ENCODE measurements around the gene CCDC171. TPM values are rescaled to one million over a fixed set of nuclear protein-coding genes. Genes with fewer than 3 reads are reported as not detected.
"Not testable (repeated sequence)": the region's sequence is repeated elsewhere in the genome, so short reads cannot be mapped to it uniquely, and the experiment has no call there.

Gene CCDC171
- total RNA-seq, 2 donors from 2014 or later, result 4.9 to 6.0 TPM

DNA sequence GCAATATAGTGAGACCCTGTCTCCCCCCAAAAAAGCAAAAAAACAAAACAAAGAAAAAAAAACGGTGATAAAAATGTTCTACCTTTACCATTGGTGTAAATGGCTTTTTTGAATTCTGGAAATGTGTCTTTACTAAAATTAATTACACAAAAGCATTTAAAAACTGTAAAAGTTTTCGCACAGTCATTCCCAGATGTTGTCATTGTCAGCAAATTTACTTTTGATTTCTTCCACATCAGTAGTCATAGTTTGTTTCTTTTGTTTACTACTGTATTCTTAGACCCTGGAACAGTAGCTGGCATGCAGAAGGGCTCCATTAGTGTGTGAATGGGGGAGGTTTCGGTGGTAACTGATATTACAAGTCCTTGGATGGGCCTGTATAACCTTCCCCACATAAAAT is 39.5 kb downstream of the CCDC171 start:
- Mint-ChIP-seq H3K4me1 (ENCODE audit: low read depth) (no peaks in the 10 kb centered on the region), H3K36me3 (ENCODE audit: insufficient read depth in 2 of 2) (peaks cover 1 to 2% of the 10 kb centered on the region in 2 donors), H3K27ac (no peak overlapping the region), H3K4me3 (no peak overlapping the region), H3K27me3 (ENCODE audit: low read depth) (no peaks in the 10 kb centered on the region), H3K9me3 (peaks cover 0 to 2% of the 10 kb centered on the region in 2 donors)
- DNase-seq, result no peak
- no peak for ATAC-seq (replicated peaks in 1 of 2)

DNA sequence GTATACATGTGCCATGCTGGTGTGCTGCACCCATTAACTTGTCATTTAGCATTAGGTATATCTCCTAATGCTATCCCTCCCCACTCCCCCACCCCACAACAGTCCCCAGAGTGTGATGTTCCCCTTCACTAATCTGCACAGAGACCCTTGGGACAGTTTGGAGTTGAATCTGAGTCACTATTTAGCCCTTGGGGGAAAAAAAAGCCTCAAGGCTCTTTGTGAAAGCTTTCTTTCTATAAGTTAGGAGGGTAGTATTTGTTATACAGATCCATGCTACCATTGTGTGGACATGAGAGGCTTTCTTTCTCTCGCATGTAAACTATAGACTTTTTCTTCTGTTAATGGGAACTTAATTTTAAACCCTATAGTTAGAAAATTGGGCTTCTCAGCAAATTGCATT is 40.1 kb downstream of the CCDC171 start:
- not testable (repeated sequence) for H3K4me3 Mint-ChIP-seq; H3K9me3 Mint-ChIP-seq; H3K36me3 Mint-ChIP-seq (ENCODE audit: insufficient read depth in 2 of 2); H3K4me1 Mint-ChIP-seq (ENCODE audit: low read depth); H3K27ac Mint-ChIP-seq; H3K27me3 Mint-ChIP-seq (ENCODE audit: low read depth); ATAC-seq (replicated peaks in 1 of 2); DNase-seq

- not testable (repeated sequence) for DNase-seq; H3K27me3 Mint-ChIP-seq (ENCODE audit: low read depth); ATAC-seq (replicated peaks in 1 of 2); H3K27ac Mint-ChIP-seq; H3K4me3 Mint-ChIP-seq; H3K4me1 Mint-ChIP-seq (ENCODE audit: low read depth)
- Mint-ChIP-seq H3K36me3 (ENCODE audit: insufficient read depth in 2 of 2) (peaks cover 8 to 11% of the 10 kb centered on the region in 2 donors), H3K9me3 (peaks cover 9 to 12% of the 10 kb centered on the region in 2 donors)
Observed at GRCh38 chr9:15600666-15601330, 48.0 kb downstream of the CCDC171 start.

DNA sequence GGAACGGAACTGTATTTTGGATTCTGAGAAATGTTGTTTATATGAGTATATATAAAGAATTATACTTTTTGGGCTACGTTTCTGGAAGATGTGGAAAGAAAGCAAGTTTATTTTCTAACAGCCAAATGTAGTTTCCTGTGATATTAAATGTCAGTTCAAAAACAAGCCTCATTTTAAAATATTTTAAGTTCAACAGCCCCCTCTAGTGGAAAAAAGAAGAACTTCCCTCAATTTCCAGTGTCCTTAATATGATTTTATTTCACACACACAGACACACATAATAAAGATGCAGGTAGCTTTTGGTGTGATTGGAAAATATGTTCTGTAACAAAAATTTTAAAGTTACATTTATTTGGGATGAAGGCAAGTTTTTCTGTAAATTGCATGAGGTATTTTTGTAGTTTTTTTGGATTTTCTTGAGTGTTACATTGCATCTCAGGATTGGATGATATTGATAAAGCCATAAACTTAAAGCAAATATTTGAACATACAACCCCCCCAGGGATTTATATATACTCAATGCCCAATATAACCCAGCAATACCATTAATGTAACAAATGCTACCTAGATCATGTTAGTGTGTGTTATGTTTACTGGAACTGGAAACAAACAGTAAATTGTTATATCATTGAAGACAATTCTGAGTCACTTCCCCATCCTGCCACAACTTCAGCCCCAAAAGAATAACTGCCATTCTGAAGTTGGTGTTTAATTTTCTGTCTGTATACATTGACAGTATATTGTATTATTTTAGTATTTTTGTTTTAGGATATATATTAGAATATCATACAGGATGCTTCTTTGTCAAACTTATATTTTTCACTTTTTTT is 54.0 kb downstream of the CCDC171 start:
- ATAC-seq (replicated peaks in 1 of 2), result peak in 1 of 2 donors; percentile 33
- H3K36me3 Mint-ChIP-seq (ENCODE audit: insufficient read depth in 2 of 2), result no peaks in the 10 kb centered on the region
- no peak overlapping the region for H3K27ac Mint-ChIP-seq
- no peaks in the 10 kb centered on the region for H3K9me3 Mint-ChIP-seq
- H3K4me1 Mint-ChIP-seq (ENCODE audit: low read depth), result peaks cover 5% of the 10 kb centered on the region
- no peak overlapping the region for H3K4me3 Mint-ChIP-seq
- peak in 1 of 2 donors; percentile 39 for DNase-seq
- H3K27me3 Mint-ChIP-seq (ENCODE audit: low read depth), result no peaks in the 10 kb centered on the region

GRCh38 chr9:15612962-15613361 is 60.1 kb downstream of the CCDC171 start:
- Mint-ChIP-seq H3K27ac (peak overlapping the region; percentile 91), H3K36me3 (ENCODE audit: insufficient read depth in 2 of 2) (peaks cover 0 to 1% of the 10 kb centered on the region in 2 donors), H3K9me3 (no peaks in the 10 kb centered on the region), H3K4me3 (peak overlapping the region in 1 of 2 donors; percentile 40), H3K4me1 (ENCODE audit: low read depth) (peaks cover 8% of the 10 kb centered on the region), H3K27me3 (ENCODE audit: low read depth) (no peaks in the 10 kb centered on the region)
- peak in 1 of 2 donors; percentile 58 for ATAC-seq (replicated peaks in 1 of 2)
- no peak for DNase-seq

DNA sequence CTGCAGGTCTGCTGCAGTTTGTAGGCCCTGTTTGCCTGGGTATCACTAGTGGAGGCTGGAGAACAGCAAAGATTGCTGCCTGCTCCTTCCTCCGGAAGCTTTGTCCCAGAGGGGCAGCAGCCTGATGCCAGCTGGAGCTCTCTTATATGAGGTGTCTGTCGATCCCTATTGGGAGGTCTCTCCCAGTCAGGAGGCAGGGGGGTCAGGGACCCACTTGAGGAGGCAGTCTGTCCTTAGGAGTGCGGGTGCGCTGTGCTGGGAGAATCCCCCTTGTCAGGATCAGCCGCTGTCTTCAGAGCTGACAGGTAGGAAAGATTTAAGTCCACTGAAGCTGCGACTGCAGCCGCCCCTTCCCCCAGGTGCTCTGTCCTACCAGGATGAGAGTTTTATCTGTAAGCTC is 64.9 kb downstream of the CCDC171 start:
- no peak for ATAC-seq (replicated peaks in 1 of 2)
- Mint-ChIP-seq H3K36me3 (ENCODE audit: insufficient read depth in 2 of 2) (peaks cover 0 to 1% of the 10 kb centered on the region in 2 donors), H3K4me1 (ENCODE audit: low read depth) (peaks cover 4% of the 10 kb centered on the region), H3K27me3 (ENCODE audit: low read depth) (no peaks in the 10 kb centered on the region), H3K27ac (no peak overlapping the region), H3K4me3 (no peak overlapping the region), H3K9me3 (no peaks in the 10 kb centered on the region)
- no peak for DNase-seq

- DNase-seq, result no peak
- no peaks in the 10 kb centered on the region for H3K9me3 Mint-ChIP-seq
- no peak for ATAC-seq (replicated peaks in 1 of 2)
- H3K36me3 Mint-ChIP-seq (ENCODE audit: insufficient read depth in 2 of 2), result peaks cover 0 to 1% of the 10 kb centered on the region in 2 donors
- no peaks in the 10 kb centered on the region for H3K27me3 Mint-ChIP-seq (ENCODE audit: low read depth)
- no peak overlapping the region for H3K27ac Mint-ChIP-seq
- no peaks in the 10 kb centered on the region for H3K4me1 Mint-ChIP-seq (ENCODE audit: low read depth)
- no peak overlapping the region for H3K4me3 Mint-ChIP-seq
Observed at GRCh38 chr9:15618540-15619331, 65.9 kb downstream of the CCDC171 start.

GRCh38 chr9:15622318-15622971 is 69.6 kb downstream of the CCDC171 start:
- no peaks in the 10 kb centered on the region for H3K4me1 Mint-ChIP-seq (ENCODE audit: low read depth)
- DNase-seq (no peak), ATAC-seq (replicated peaks in 1 of 2) (no peak)
- no peak overlapping the region for H3K4me3 Mint-ChIP-seq
- peaks cover 0 to 2% of the 10 kb centered on the region in 2 donors for H3K36me3 Mint-ChIP-seq (ENCODE audit: insufficient read depth in 2 of 2)
- H3K9me3 Mint-ChIP-seq, result peaks cover 0 to 2% of the 10 kb centered on the region in 2 donors
- H3K27me3 Mint-ChIP-seq (ENCODE audit: low read depth), result no peaks in the 10 kb centered on the region
- H3K27ac Mint-ChIP-seq, result no peak overlapping the region

- Mint-ChIP-seq H3K27ac (no peak overlapping the region), H3K4me1 (ENCODE audit: low read depth) (no peaks in the 10 kb centered on the region), H3K27me3 (ENCODE audit: low read depth) (no peaks in the 10 kb centered on the region), H3K36me3 (ENCODE audit: insufficient read depth in 2 of 2) (peaks cover 0 to 1% of the 10 kb centered on the region in 2 donors), H3K9me3 (no peaks in the 10 kb centered on the region), H3K4me3 (no peak overlapping the region)
- no peak for ATAC-seq (replicated peaks in 1 of 2)
- DNase-seq, result no peak
Observed at GRCh38 chr9:15635752-15636151, 82.9 kb downstream of the CCDC171 start.

- Mint-ChIP-seq H3K36me3 (ENCODE audit: insufficient read depth in 2 of 2) (no peaks in the 10 kb centered on the region), H3K9me3 (no peaks in the 10 kb centered on the region), H3K27me3 (ENCODE audit: low read depth) (no peaks in the 10 kb centered on the region), H3K27ac (no peak overlapping the region), H3K4me1 (ENCODE audit: low read depth) (no peaks in the 10 kb centered on the region), H3K4me3 (no peak overlapping the region)
- ATAC-seq (replicated peaks in 1 of 2) (no peak), DNase-seq (no peak)
Observed at GRCh38 chr9:15640121-15640520, 87.3 kb downstream of the CCDC171 start.

GRCh38 chr9:15641291-15641690 is 88.4 kb downstream of the CCDC171 start:
- ATAC-seq (replicated peaks in 1 of 2), result no peak
- DNase-seq, result no peak
- H3K36me3 Mint-ChIP-seq (ENCODE audit: insufficient read depth in 2 of 2), result peaks cover 0 to 4% of the 10 kb centered on the region in 2 donors
- no peak overlapping the region for H3K4me3 Mint-ChIP-seq
- no peak overlapping the region for H3K27ac Mint-ChIP-seq
- H3K27me3 Mint-ChIP-seq (ENCODE audit: low read depth), result no peaks in the 10 kb centered on the region
- H3K4me1 Mint-ChIP-seq (ENCODE audit: low read depth), result no peaks in the 10 kb centered on the region
- H3K9me3 Mint-ChIP-seq, result peaks cover 0 to 4% of the 10 kb centered on the region in 2 donors

- Mint-ChIP-seq H3K36me3 (ENCODE audit: insufficient read depth in 2 of 2) (peaks cover 4 to 6% of the 10 kb centered on the region in 2 donors), H3K9me3 (peaks cover 3 to 4% of the 10 kb centered on the region in 2 donors), H3K4me3 (no peak overlapping the region), H3K27me3 (ENCODE audit: low read depth) (no peaks in the 10 kb centered on the region), H3K4me1 (ENCODE audit: low read depth) (no peaks in the 10 kb centered on the region), H3K27ac (no peak overlapping the region)
- DNase-seq (no peak), ATAC-seq (replicated peaks in 1 of 2) (no peak)
Observed at GRCh38 chr9:15642369-15642962, 89.6 kb downstream of the CCDC171 start.
